ENCODE measurements around the gene SUSD4. TPM values are rescaled to one million over a fixed set of nuclear protein-coding genes. Genes with fewer than 3 reads are reported as not detected.

Gene SUSD4, protein sequence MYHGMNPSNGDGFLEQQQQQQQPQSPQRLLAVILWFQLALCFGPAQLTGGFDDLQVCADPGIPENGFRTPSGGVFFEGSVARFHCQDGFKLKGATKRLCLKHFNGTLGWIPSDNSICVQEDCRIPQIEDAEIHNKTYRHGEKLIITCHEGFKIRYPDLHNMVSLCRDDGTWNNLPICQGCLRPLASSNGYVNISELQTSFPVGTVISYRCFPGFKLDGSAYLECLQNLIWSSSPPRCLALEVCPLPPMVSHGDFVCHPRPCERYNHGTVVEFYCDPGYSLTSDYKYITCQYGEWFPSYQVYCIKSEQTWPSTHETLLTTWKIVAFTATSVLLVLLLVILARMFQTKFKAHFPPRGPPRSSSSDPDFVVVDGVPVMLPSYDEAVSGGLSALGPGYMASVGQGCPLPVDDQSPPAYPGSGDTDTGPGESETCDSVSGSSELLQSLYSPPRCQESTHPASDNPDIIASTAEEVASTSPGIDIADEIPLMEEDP
- polyA plus RNA-seq (2012; ENCODE audit: insufficient read depth, insufficient read length, low read depth): 0.42 TPM

DNA sequence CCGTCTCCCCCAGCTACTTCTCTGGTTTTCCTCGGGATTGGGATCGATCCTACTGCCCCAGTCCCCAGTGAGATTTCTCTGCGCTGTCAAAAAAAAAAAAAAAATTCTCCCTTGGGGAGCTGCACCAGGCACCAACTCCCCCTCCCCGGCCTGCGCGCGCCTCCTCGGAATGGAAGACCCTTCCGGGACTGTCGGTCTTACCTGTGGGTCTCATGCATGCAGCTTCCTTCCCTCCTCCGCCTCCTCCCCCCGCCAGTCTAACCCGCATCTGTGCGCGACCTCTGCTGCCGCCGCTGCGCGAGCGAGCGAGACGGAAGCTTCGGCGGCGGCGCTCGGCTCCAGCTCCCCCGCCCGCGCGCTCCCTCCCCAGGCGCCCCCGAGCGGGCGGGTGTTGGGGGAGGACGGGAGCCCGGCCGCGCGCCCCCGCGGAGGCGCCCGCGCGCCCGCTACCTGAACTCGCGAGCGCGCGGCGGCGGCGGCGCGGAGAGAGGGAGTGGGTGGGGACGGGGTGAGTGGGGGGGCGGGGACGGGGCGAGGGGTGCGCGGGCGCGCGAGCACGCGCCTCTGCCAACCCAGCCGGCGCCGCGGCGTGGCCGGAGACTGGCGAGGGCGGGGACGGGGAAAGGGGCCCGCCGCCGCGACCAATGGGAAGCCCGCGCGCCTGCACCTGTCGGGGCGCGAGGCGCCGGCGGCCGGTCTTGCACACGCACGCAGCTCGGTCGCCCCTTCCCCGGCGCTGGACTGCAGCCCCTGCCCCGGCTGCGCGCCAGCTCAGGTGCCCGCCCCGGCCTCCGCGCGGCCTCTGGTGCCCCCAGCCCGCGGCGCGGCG, at the start of gene SUSD4:
Gene SUSD4, minus strand, starts transcription at position 321 of the 829 bp plus-strand sequence. CDS start 751 bp downstream, outside the sequence.
- peak; percentile 42 for DNase-seq
- no peaks in the 10 kb centered on the region for H3K4me1 ChIP-seq
- no peaks in the 10 kb centered on the region for H3K9me3 ChIP-seq
- H3K4me3 ChIP-seq (ENCODE audit: low read depth, low read length): peak within 1 kb of the TSS; percentile 56
- TF ChIP-seq, protein P1, sequence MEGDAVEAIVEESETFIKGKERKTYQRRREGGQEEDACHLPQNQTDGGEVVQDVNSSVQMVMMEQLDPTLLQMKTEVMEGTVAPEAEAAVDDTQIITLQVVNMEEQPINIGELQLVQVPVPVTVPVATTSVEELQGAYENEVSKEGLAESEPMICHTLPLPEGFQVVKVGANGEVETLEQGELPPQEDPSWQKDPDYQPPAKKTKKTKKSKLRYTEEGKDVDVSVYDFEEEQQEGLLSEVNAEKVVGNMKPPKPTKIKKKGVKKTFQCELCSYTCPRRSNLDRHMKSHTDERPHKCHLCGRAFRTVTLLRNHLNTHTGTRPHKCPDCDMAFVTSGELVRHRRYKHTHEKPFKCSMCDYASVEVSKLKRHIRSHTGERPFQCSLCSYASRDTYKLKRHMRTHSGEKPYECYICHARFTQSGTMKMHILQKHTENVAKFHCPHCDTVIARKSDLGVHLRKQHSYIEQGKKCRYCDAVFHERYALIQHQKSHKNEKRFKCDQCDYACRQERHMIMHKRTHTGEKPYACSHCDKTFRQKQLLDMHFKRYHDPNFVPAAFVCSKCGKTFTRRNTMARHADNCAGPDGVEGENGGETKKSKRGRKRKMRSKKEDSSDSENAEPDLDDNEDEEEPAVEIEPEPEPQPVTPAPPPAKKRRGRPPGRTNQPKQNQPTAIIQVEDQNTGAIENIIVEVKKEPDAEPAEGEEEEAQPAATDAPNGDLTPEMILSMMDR (IDR thresholded peaks at IDR 0.05; ENCODE audit: low read depth, low read length): no peak
- H3K36me3 ChIP-seq: no peaks in the 10 kb centered on the region
- H3K27me3 ChIP-seq: peaks cover 56% of the 10 kb centered on the region

DNA sequence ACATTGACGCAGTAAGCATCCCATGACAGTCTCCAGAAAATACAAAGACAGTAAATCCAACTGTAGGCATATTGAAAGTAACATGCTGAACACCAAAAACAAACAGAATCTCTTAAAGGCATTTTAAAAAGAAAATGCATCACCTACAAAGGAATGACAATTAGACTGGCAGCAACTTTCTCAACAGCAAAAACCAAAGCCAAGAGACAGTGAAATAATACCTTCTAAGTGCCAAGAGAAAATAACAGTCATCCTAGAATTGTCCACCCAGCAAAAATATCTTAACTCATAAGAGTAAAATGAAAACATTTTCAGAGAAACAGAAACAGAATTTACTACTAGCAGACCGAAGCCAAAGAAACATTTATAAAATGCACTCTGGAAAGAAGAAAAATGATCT, 49.2 kb upstream of the SUSD4 start:
- H3K4me1 ChIP-seq: no peaks in the 10 kb centered on the region
- no peak for DNase-seq
- H3K4me3 ChIP-seq (ENCODE audit: low read depth, low read length): no peak overlapping the region
- TF ChIP-seq, protein P1 (IDR thresholded peaks at IDR 0.05; ENCODE audit: low read depth, low read length): no peak
- no peaks in the 10 kb centered on the region for H3K9me3 ChIP-seq
- H3K36me3 ChIP-seq: no peaks in the 10 kb centered on the region
- peaks cover 4% of the 10 kb centered on the region for H3K27me3 ChIP-seq

DNA sequence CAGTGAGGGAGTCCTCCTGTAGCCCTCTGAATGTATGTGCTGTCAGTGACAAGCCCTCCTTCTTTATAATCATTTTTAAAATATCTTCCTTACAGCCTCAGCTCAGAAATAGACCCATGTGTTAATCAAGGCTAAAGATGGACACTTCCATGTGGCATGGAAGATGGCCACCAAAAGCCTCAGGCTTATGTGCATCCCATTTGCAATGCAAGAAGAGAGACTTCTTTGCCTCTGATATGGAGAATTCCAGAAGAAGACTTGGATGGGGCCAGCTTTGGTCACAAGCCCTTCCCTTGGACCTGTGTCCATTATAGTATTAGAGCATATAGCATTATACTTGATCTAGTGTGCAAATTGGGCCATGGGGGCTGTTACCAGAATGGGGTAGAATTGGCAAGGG, 47.7 kb upstream of the SUSD4 start:
- H3K4me1 ChIP-seq: no peaks in the 10 kb centered on the region
- peaks cover 4% of the 10 kb centered on the region for H3K27me3 ChIP-seq
- H3K36me3 ChIP-seq: no peaks in the 10 kb centered on the region
- no peak overlapping the region for H3K4me3 ChIP-seq (ENCODE audit: low read depth, low read length)
- no peak for DNase-seq
- no peaks in the 10 kb centered on the region for H3K9me3 ChIP-seq
- TF ChIP-seq, protein P1 (IDR thresholded peaks at IDR 0.05; ENCODE audit: low read depth, low read length): no peak

DNA sequence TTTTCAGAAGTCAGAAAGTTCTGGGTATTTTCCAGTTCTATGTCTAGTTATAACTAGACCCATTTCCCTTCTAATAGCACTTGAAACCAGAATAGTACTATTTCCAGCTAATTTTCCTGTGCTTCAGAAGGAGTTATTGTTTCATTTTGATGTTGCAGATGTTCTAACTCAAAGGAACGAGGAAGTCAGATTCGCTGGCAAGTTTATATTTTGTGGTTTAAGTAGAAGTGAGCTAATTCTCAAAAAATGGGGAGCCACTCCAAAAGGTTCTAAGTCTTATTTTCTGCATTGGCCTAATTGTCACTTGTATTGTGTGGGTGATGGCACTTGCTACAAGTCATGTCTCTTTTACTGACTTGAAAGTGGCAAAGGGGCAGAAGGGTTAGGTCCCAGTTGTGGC, 47.3 kb upstream of the SUSD4 start:
- Histone ChIP-seq H3K36me3 (no peaks in the 10 kb centered on the region), H3K9me3 (no peaks in the 10 kb centered on the region), H3K27me3 (peaks cover 4% of the 10 kb centered on the region), H3K4me3 (ENCODE audit: low read depth, low read length) (no peak overlapping the region), H3K4me1 (no peaks in the 10 kb centered on the region)
- TF ChIP-seq, protein P1 (IDR thresholded peaks at IDR 0.05; ENCODE audit: low read depth, low read length): no peak
- DNase-seq: no peak

DNA sequence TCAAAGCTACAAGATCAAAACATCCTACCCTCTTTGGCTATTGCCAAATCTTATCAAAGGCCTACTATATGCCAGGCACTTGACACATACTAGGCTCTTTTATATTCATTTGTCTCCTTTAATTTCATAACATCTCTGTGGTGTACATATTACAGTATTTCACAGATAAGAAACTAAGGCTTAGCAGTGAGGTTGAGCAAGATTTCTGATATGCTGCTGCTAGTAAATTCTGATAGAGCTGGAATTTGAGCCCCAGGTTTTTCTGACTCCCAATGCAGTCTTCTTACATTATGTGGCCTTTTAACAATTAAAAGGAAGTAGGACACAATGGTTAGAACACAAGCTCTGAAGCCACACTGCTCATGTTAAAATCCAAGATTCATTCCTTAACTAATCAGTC, 46.1 kb upstream of the SUSD4 start:
- H3K27me3 ChIP-seq: peaks cover 4% of the 10 kb centered on the region
- no peak for DNase-seq
- H3K4me3 ChIP-seq (ENCODE audit: low read depth, low read length): no peak overlapping the region
- H3K36me3 ChIP-seq: no peaks in the 10 kb centered on the region
- TF ChIP-seq, protein P1 (IDR thresholded peaks at IDR 0.05; ENCODE audit: low read depth, low read length): no peak
- no peaks in the 10 kb centered on the region for H3K4me1 ChIP-seq
- no peaks in the 10 kb centered on the region for H3K9me3 ChIP-seq
